SK-N-SH treated with all-trans-retinoic acid at 6 μM for 48 hours (cell line): ENCODE data around the gene OR52W1.

Source experiments
- ATAC-seq: fragments of 200-7000 bp; cut with Tn5 transposase; 3 replicates; pipeline ENCODE4 v1.9.1; 2020; ENCODE audit warnings: mild to moderate bottlenecking, moderate library complexity
- ESRRG ChIP-seq: fragments of 250-450 bp; sonication (Bioruptor Pico); IDR thresholded peaks from 2 replicates; pipeline ENCODE4 v1.6.1; 2021; ENCODE audit warnings: mild to moderate bottlenecking
- GLIS3 ChIP-seq: fragments of 250-450 bp; sonication (Bioruptor Pico); IDR thresholded peaks from 2 replicates; pipeline ENCODE4 v1.5.0; 2020; ENCODE audit warnings: mild to moderate bottlenecking, moderate library complexity
- ISL1 ChIP-seq: fragments of 250-450 bp; sonication (Bioruptor Pico); IDR thresholded peaks from 2 replicates; pipeline ENCODE4 v2.1.2; 2022; ENCODE audit warnings: mild to moderate bottlenecking, moderate library complexity
- OSR1 ChIP-seq: fragments of 250-450 bp; sonication (Bioruptor Pico); IDR thresholded peaks from 2 replicates; pipeline ENCODE4 v1.8.0; 2022; ENCODE audit warnings: moderate library complexity, mild to moderate bottlenecking, inconsistent platforms
- PATZ1 ChIP-seq: fragments of 250-450 bp; sonication (Bioruptor Pico); IDR thresholded peaks from 2 replicates; pipeline ENCODE4 v1.8.0; 2020; ENCODE audit warnings: mild to moderate bottlenecking, moderate library complexity, borderline replicate concordance
- POU6F1 ChIP-seq: fragments of 250-450 bp; sonication (Bioruptor Pico); IDR thresholded peaks from 2 replicates; pipeline ENCODE4 v1.8.0; 2021; ENCODE audit warnings: low read depth, mild to moderate bottlenecking, moderate library complexity, borderline replicate concordance
- PPARA ChIP-seq: fragments of 250-450 bp; sonication (Bioruptor Pico); IDR thresholded peaks from 2 replicates; pipeline ENCODE4 v1.5.0; 2020; ENCODE audit warnings: mild to moderate bottlenecking, borderline replicate concordance
- RARB ChIP-seq: fragments of 250-450 bp; sonication (Bioruptor Pico); IDR thresholded peaks from 2 replicates; pipeline ENCODE4 v1.8.0; 2021; ENCODE audit warnings: mild to moderate bottlenecking, moderate library complexity
- SNAI2 ChIP-seq: fragments of 250-450 bp; sonication (Bioruptor Pico); IDR thresholded peaks from 2 replicates; pipeline ENCODE4 v1.5.0; 2020; ENCODE audit warnings: mild to moderate bottlenecking, moderate library complexity
- TCF4 ChIP-seq: fragments of 250-450 bp; sonication (Bioruptor Pico); IDR thresholded peaks from 2 replicates; pipeline ENCODE4 v1.8.0; 2021; ENCODE audit warnings: mild to moderate bottlenecking, moderate library complexity, borderline replicate concordance
- TOX ChIP-seq: fragments of 250-450 bp; sonication (Bioruptor Pico); IDR thresholded peaks from 2 replicates; pipeline ENCODE4 v1.8.0; 2021; ENCODE audit warnings: mild to moderate bottlenecking, moderate library complexity, borderline replicate concordance
- ZC3H10 ChIP-seq: fragments of 250-450 bp; sonication (Bioruptor Pico); IDR thresholded peaks from 2 replicates; pipeline ENCODE4 v1.5.1; 2021; ENCODE audit warnings: mild to moderate bottlenecking, moderate library complexity
- ZFP30 ChIP-seq: fragments of 450-650 bp; formaldehyde crosslinking; IDR thresholded peaks from 2 replicates; pipeline ENCODE4 v1.5.0; 2022; ENCODE audit warnings: mild to moderate bottlenecking, moderate library complexity
- ZNF565 ChIP-seq: fragments of 450-650 bp; formaldehyde crosslinking; conservative IDR thresholded peaks from 2 replicates; pipeline ENCODE4 v1.5.0; 2020; ENCODE audit warnings: low read depth, mild to moderate bottlenecking, moderate library complexity
- ZNF70 ChIP-seq: fragments of 450-650 bp; formaldehyde crosslinking; IDR thresholded peaks from 2 replicates; pipeline ENCODE4 v1.5.0; 2020; ENCODE audit warnings: mild to moderate bottlenecking, moderate library complexity
- ZNF8 ChIP-seq: fragments of 450-650 bp; formaldehyde crosslinking; IDR thresholded peaks from 2 replicates; pipeline ENCODE4 v1.5.0; 2020; ENCODE audit warnings: mild to moderate bottlenecking, moderate library complexity
- TF ChIP-seq, protein P1 (sequence below): fragments of 250-450 bp; sonication (Bioruptor Pico); IDR thresholded peaks from 2 replicates; pipeline ENCODE4 v1.5.1; 2020; ENCODE audit warnings: low read depth, mild to moderate bottlenecking, moderate library complexity
- TF ChIP-seq, protein P2 (sequence below): fragments of 250-450 bp; sonication (Bioruptor Pico); IDR thresholded peaks from 2 replicates; pipeline ENCODE4 v1.5.1; 2021; ENCODE audit warnings: mild to moderate bottlenecking, moderate library complexity

The OR52W1 gene

DNA sequence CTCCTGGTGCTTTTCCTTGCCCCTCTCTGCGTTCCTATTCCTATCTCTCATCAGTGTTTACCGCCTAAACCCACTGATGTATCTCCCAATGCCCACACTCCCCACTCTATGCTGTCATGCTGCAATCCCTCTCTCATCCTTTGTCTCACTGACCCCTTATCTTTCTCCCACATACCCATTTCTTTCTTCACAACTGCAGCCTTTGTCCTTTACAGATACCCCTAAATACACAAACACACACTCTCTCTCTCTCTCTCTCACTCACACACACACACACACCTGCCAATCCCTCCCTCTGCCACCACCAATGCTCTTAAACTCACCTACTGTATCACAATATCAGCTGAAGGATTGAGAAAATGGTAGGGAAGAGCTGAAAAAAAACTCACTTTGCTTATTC lies 23.6 kb upstream of the OR52W1 start:
- no peak for ATAC-seq
- TF ChIP-seq TCF4 = no peak
- no peak for TF ChIP-seq ZC3H10
- TF ChIP-seq, protein P1, sequence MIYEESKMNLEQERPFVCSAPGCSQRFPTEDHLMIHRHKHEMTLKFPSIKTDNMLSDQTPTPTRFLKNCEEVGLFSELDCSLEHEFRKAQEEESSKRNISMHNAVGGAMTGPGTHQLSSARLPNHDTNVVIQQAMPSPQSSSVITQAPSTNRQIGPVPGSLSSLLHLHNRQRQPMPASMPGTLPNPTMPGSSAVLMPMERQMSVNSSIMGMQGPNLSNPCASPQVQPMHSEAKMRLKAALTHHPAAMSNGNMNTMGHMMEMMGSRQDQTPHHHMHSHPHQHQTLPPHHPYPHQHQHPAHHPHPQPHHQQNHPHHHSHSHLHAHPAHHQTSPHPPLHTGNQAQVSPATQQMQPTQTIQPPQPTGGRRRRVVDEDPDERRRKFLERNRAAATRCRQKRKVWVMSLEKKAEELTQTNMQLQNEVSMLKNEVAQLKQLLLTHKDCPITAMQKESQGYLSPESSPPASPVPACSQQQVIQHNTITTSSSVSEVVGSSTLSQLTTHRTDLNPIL = no peak
- TF ChIP-seq ESRRG (CRISPR knock-in tag) = no peak
- no peak for TF ChIP-seq ZFP30
- TF ChIP-seq ISL1 = no peak
- TF ChIP-seq PATZ1 (CRISPR knock-in tag) = no peak
- TF ChIP-seq OSR1 (CRISPR knock-in tag) = no peak
- no peak for TF ChIP-seq POU6F1 (CRISPR knock-in tag)
- TF ChIP-seq, protein P2, sequence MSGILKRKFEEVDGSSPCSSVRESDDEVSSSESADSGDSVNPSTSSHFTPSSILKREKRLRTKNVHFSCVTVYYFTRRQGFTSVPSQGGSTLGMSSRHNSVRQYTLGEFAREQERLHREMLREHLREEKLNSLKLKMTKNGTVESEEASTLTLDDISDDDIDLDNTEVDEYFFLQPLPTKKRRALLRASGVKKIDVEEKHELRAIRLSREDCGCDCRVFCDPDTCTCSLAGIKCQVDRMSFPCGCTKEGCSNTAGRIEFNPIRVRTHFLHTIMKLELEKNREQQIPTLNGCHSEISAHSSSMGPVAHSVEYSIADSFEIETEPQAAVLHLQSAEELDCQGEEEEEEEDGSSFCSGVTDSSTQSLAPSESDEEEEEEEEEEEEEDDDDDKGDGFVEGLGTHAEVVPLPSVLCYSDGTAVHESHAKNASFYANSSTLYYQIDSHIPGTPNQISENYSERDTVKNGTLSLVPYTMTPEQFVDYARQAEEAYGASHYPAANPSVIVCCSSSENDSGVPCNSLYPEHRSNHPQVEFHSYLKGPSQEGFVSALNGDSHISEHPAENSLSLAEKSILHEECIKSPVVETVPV (CRISPR knock-in tag) = no peak
- no peak for TF ChIP-seq TOX (CRISPR knock-in tag)

DNA sequence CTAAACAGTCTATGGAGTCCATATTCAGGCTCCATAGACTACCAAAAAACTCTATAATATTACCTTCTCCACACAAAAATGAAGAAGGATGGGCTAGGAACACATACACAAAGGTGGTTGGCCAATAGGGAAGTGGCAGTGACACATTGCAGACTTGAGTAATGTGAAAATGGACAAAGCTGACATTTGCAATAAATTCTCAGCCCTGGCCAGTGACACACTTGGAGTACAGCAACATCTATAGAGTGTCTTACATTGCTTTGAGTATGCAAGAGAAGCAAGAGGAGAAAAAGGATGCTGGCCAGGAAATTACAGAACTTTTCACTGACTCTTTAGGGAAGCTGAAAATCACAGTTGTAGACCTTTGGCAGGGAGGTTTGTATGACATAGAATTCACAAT lies 7.3 kb upstream of the OR52W1 start:
- no peak for TF ChIP-seq ZNF70 (CRISPR knock-in tag)
- no peak for TF ChIP-seq ZNF565 (CRISPR knock-in tag)
- no peak for TF ChIP-seq PPARA
- TF ChIP-seq OSR1 (CRISPR knock-in tag) = no peak
- TF ChIP-seq, protein P2 (CRISPR knock-in tag) = no peak
- TF ChIP-seq GLIS3 (CRISPR knock-in tag) = no peak
- ATAC-seq = no peak

- ATAC-seq = no peak
- TF ChIP-seq ZNF8 (CRISPR knock-in tag) (no peak), ZC3H10 (no peak), OSR1 (CRISPR knock-in tag) (no peak), ESRRG (CRISPR knock-in tag) (no peak), POU6F1 (CRISPR knock-in tag) (no peak), TCF4 (no peak), RARB (CRISPR knock-in tag) (no peak)
- TF ChIP-seq, protein P1 = no peak
Observed at GRCh38 chr11:6194065-6194581, 4.9 kb upstream of the OR52W1 start.

DNA sequence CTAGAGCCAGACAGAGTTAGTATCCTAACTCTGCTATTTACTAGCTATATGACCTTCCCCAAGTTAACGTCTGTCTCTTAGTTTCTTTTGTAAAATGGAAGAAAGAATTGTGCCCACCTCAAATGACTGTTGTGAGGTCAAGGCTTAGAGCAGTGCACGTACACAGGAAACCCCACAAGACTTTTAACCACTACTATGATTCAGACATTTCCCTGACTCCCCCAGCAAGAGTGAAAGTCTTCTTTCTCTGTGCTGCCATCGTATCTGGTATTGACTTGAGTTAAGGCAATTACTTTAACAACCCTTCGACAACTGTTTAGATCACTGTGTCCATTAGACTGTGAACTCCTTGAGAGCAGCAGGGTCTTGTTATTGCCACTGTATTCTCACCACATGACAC lies 2.6 kb upstream of the OR52W1 start:
- TF ChIP-seq ZNF8 (CRISPR knock-in tag) (no peak), ZFP30 (no peak), POU6F1 (CRISPR knock-in tag) (no peak), TOX (CRISPR knock-in tag) (no peak), GLIS3 (CRISPR knock-in tag) (no peak), RARB (CRISPR knock-in tag) (no peak), PATZ1 (CRISPR knock-in tag) (no peak), SNAI2 (no peak), ZNF70 (CRISPR knock-in tag) (no peak)
- no peak for ATAC-seq
